ENCODE data around the gene NID2. TPM values are rescaled to one million over a fixed set of nuclear protein-coding genes. Genes with fewer than 3 reads are reported as not detected.

Gene NID2
- total and polyA plus RNA-seq, 2 of the 4 experiments (the other 2 are of a cell fraction), result 101 to 303 TPM

GRCh38 chr14:51957950-51958349 lies 110.9 kb downstream of the NID2 start:
- Histone ChIP-seq H4K20me1 (ENCODE audit: insufficient read depth, low read length) (no peaks in the 10 kb centered on the region), H2AK9ac (replicated peaks; ENCODE audit: low read depth, low read length, poor library complexity) (no peak overlapping the region), H3K27ac (ENCODE audit: insufficient read depth, low read length) (no peak overlapping the region), H3K4me1 (ENCODE audit: control insufficient read depth, insufficient read depth, low read length) (peaks cover 5% of the 10 kb centered on the region; the same call in 1 of the 2 replicates), H3K18ac (ENCODE audit: low read depth, low read length) (no peak overlapping the region), H3K9me1 (ENCODE audit: insufficient read depth, low read length) (peaks cover 4% of the 10 kb centered on the region), H3K79me1 (ENCODE audit: low read depth in 1 of 2, low read length in 2 of 2) (0 out of 4 replicates have a peak, but pooled peaks cover 0 to 5% of the 10 kb centered on the region in 2 experiments), H3K23ac (ENCODE audit: low read depth, low read length) (no peak overlapping the region), H4K91ac (ENCODE audit: insufficient read depth, low read depth, low read length) (no peak overlapping the region), H2AFZ (replicated peaks; ENCODE audit: low read length, poor library complexity) (no peak overlapping the region), H3K4me3 (ENCODE audit: insufficient read depth, low read depth, low read length) (no peak overlapping the region), H3K9ac (ENCODE audit: low read depth, low read length) (no peak overlapping the region), H4K5ac (ENCODE audit: low read depth, low read length) (no peak overlapping the region), H3K27me3 (ENCODE audit: control insufficient read depth, insufficient read depth, low read length) (no peaks in the 10 kb centered on the region), H2BK15ac (ENCODE audit: low read depth, low read length) (no peak overlapping the region), H3K9me3 (ENCODE audit: control insufficient read depth, insufficient read depth, low read length) (peaks cover 8% of the 10 kb centered on the region), H2AK5ac (ENCODE audit: low read depth, low read length) (no peak overlapping the region), H2BK20ac (ENCODE audit: low read depth, low read length) (no peak overlapping the region), H3K4me2 (ENCODE audit: low read depth, low read length) (no peak overlapping the region), H3K14ac (replicated peaks; ENCODE audit: low read depth, low read length) (no peak overlapping the region), H3K56ac (ENCODE audit: extremely low read depth, insufficient read depth, low read length) (no peak overlapping the region), H2BK120ac (ENCODE audit: low read depth, low read length) (no peak overlapping the region), H3K36me3 (ENCODE audit: control insufficient read depth, insufficient read depth, low read length) (peaks cover 7% of the 10 kb centered on the region; the same call in 1 of the 2 replicates), H2BK5ac (ENCODE audit: low read depth, low read length, poor library complexity, severe bottlenecking) (no peak overlapping the region), H3K4ac (ENCODE audit: low read depth, low read length) (no peak overlapping the region), H4K8ac (ENCODE audit: low read depth in 2 of 2, low read length in 2 of 2) (no peak overlapping the region)
- ATAC-seq (ENCODE audit: low read depth), result no peak
- intact Hi-C loops (cut with micrococcal nuclease), result no loop called here
- WGBS, 2 experiments (ENCODE audit: extremely low coverage in 2 of 2, insufficient read length in 1 of 2), result no CpG with 5 or more reads among the region's 2 CpGs
- dilution Hi-C loops (cut with HindIII; ENCODE audit: low sequenced_read_pairs, unreplicated experiment), result no loop called here
- ChIA-PET CTCF (interaction anchor here (0.7 kb wide), 1 partner anchor 151 kb away, joined by 3 read pairs; no protein-coding TSS in a partner anchor), POLR2A (ENCODE audit: unreplicated experiment) (no interaction called here)
- TF ChIP-seq RFX5 (IDR thresholded peaks at IDR 0.05; ENCODE audit: low read depth, low read length) (no peak), MAZ (IDR thresholded peaks at IDR 0.05; ENCODE audit: borderline replicate concordance, low read depth, low read length) (no peak), CEBPB (IDR thresholded peaks at IDR 0.05; ENCODE audit: low read depth, low read length) (no peak), POLR2A (IDR thresholded peaks at IDR 0.05; ENCODE audit: low read depth, low read length) (no peak), BHLHE40 (IDR thresholded peaks at IDR 0.05; ENCODE audit: low read depth, low read length) (no peak), RCOR1 (IDR thresholded peaks at IDR 0.05; ENCODE audit: insufficient replicate concordance, low read length) (no peak), ELK1 (IDR thresholded peaks at IDR 0.05; ENCODE audit: borderline replicate concordance, low read depth, low read length) (no peak), CHD1 (IDR thresholded peaks at IDR 0.05; ENCODE audit: low read depth, low read length) (no peak), SMC3 (IDR thresholded peaks at IDR 0.05; ENCODE audit: low read depth, low read length) (no peak)
- peak; percentile 45 for DNase-seq
- BruUV-seq (replicated peaks), result no TSS peak
- in situ Hi-C loops (cut with MboI; ENCODE audit: low sequenced_read_pairs), result no loop called here

Other genes with a start within 250 kb of the NID2 start
- gene GNG2, start 208.4 kb downstream of the NID2 start, total RNA-seq (2012; rRNA removed), result 13.1 and 18.6 TPM in 2 replicates
- 13.5 and 14.6 TPM in 2 replicates for gene GNG2, start 208.4 kb downstream of the NID2 start, polyA plus RNA-seq (2012; rRNA removed)
- 53.2 and 94.7 TPM in 2 replicates for gene RTRAF, start 79.5 kb downstream of the NID2 start, total RNA-seq (2012; rRNA removed)
- gene RTRAF, start 79.5 kb downstream of the NID2 start, polyA plus RNA-seq (2012; rRNA removed), result 102 and 139 TPM in 2 replicates
- gene PTGDR, start 198.6 kb upstream of the NID2 start, total RNA-seq (2012; rRNA removed), result not detected in 2 replicates
- not detected in 2 replicates for gene PTGDR, start 198.6 kb upstream of the NID2 start, polyA plus RNA-seq (2012; rRNA removed)
- 24.7 and 33.6 TPM in 2 replicates for gene PTGER2, start 245.3 kb upstream of the NID2 start, total RNA-seq (2012; rRNA removed)
- gene PTGER2, start 245.3 kb upstream of the NID2 start, polyA plus RNA-seq (2012; rRNA removed), result 58.5 and 59.4 TPM in 2 replicates